ENCODE measurements around the gene E2F3. TPM values are rescaled to one million over a fixed set of nuclear protein-coding genes. Genes with fewer than 3 reads are reported as not detected.

The E2F3 gene
- total RNA-seq (2013) = 5.6 TPM
- polyA plus RNA-seq (10 to 100 TPM in 1 of 3 donors, 1 to 10 TPM in 2; 7.5 to 14.6 (median 8.9) TPM), polyA minus RNA-seq (2.9 and 4.2 TPM in 2 replicates), total RNA-seq (34.8 to 116 (median 60.6) reads per million in 11 experiments)

DNA sequence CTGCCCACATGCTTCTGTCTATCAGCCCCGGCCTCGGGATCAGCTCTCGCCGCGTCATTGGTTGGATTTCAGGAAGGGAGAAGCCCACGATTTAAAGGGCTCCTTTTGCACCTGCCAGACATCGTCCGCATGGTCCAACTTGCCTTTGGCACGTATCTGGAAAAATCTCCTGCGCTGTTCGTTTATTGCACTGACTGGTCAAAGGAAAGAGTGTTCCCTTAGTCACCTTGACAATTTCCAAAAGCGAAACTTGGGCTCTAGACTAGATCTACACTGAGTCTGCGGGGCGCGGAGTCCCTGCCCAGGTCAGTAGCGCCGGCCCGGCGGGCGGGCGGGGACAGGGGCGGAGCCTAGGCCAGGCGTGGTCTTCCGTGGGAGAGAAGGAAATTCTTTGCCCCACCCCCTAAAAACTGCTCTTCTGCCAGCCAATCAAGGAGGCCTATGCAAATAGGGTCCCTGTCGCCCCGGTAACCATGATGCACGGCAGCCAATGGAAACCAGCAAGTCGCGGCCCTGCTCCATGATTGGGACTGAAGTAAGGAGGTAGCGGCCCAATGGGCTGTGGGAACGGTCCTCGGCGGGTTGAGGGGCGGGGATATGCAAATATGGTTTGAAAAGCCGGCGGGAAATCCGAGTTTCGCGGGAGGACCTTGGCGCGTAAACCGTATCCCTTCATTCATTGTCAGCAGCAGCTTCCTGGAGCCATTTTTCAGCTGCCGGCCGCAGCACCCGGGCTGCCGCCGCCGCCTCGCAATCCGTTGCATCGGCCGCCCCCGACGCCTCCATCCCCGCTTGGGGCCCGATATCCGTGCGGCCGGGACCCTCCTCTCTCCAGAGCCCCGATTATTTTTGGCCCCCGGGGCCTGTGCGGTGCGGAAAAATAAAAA, at the start of gene E2F3:
E2F3 (plus strand) TSS at position 675 of the 887 bp plus-strand sequence. CDS start 354 bp downstream, outside the sequence.
- Histone ChIP-seq H3K4me2 (replicated peaks; ENCODE audit: extremely low read depth, low read length, poor library complexity, severe bottlenecking) (peak within 1 kb of the TSS; percentile 100), H2AFZ (ENCODE audit: insufficient read depth, low read depth, low read length, poor library complexity, severe bottlenecking) (peak within 1 kb of the TSS; percentile 81), H3K9me3 (replicated peaks in 1 of 2; ENCODE audit: control insufficient read depth in 1 of 2, insufficient read depth in 1 of 2, low read length in 2 of 2) (no peaks in the 10 kb centered on the region), H3K27me3 (ENCODE audit: control insufficient read depth in 2 of 2, insufficient read depth in 2 of 2, low read length in 2 of 2) (no peaks in the 10 kb centered on the region), H4K20me1 (ENCODE audit: insufficient read depth, low read length) (peaks cover 15% of the 10 kb centered on the region), H3K4me1 (ENCODE audit: control insufficient read depth in 1 of 2, insufficient read depth in 2 of 2, low read length in 2 of 2) (peaks cover 14 to 37% of the 10 kb centered on the region in 2 donors), H3K27ac (ENCODE audit: low read depth in 1 of 2, low read length in 2 of 2) (peak within 1 kb of the TSS; percentile 92), H3K4me3 (replicated peaks in 1 of 3; ENCODE audit: low read depth in 2 of 3, low read length in 3 of 3) (peak within 1 kb of the TSS; percentile 75 to 94 (median 94)), H3K36me3 (replicated peaks in 1 of 2; ENCODE audit: control insufficient read depth in 1 of 2, insufficient read depth in 2 of 2, low read length in 2 of 2) (peaks cover under 1 to 9% of the 10 kb centered on the region in 2 donors), H3K79me2 (ENCODE audit: insufficient read depth, low read length) (peaks cover 44% of the 10 kb centered on the region), H3K9ac (ENCODE audit: insufficient read depth, low read length, poor library complexity, severe bottlenecking) (peak within 1 kb of the TSS; percentile 98)
- no peak for TF ChIP-seq CTCF (IDR thresholded peaks at IDR 0.05)
- peaks cover 1 to 5% (median 4%) of the 10 kb centered on the region in 3 donors for H3K27me3 Mint-ChIP-seq (ENCODE audit: low read depth in 3 of 3)
- H3K36me3 Mint-ChIP-seq = peaks cover 0 to 9% of the 10 kb centered on the region in 2 donors
- peak within 1 kb of the TSS; percentile 94 to 99 (median 98) for H3K27ac Mint-ChIP-seq
- peak within 1 kb of the TSS; percentile 95 to 97 for H3K4me3 Mint-ChIP-seq
- H3K9me3 Mint-ChIP-seq = no peaks in the 10 kb centered on the region
- peak; percentile 99 to 100 (median 100) for DNase-seq
- peaks cover 20% of the 10 kb centered on the region for H3K4me1 Mint-ChIP-seq
- intact Hi-C loops (cut with micrococcal nuclease) = loop anchor here (2.0 to 10.0 kb wide), 7 partner anchors 41 to 133 kb away; partner anchors contain the start of gene CDKAL1 (in 2 of the 2)
- WGBS (ENCODE audit: insufficient coverage) = 0% methylated on average over 45 of the region's 63 CpGs

DNA sequence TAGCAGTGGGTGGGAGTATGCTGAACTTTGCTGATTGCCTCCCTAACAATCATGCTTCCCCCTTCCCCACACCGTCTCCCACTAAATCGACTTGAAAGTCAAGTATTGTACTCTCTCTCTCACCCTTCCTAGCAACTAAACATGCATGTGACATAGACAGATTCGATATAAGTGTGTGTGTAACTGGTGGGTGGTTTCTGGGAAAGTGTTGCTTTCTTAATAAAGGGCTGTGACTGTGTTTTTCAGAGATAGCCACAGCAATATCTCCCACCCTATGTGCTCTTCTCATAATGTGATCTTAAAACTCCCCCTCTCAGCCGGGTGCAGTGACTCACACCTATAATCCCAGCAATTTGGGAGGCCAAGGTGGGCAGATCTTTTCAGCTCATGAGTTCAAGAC, 49.3 kb upstream of the E2F3 start:
- H3K9me3 ChIP-seq (replicated peaks in 1 of 2; ENCODE audit: control insufficient read depth in 1 of 2, insufficient read depth in 1 of 2, low read length in 2 of 2) = peaks cover 17 to 22% of the 10 kb centered on the region in 2 donors
- peaks cover 0 to 4% of the 10 kb centered on the region in 2 donors for H3K36me3 Mint-ChIP-seq
- H4K20me1 ChIP-seq (ENCODE audit: insufficient read depth, low read length) = no peaks in the 10 kb centered on the region
- no peak overlapping the region for H3K27ac ChIP-seq (ENCODE audit: low read depth in 1 of 2, low read length in 2 of 2)
- no peak overlapping the region for H3K4me3 Mint-ChIP-seq
- H2AFZ ChIP-seq (ENCODE audit: insufficient read depth, low read depth, low read length, poor library complexity, severe bottlenecking) = no peak overlapping the region
- no peaks in the 10 kb centered on the region for H3K79me2 ChIP-seq (ENCODE audit: insufficient read depth, low read length)
- no peak for DNase-seq
- H3K4me3 ChIP-seq (replicated peaks in 1 of 3; ENCODE audit: low read depth in 2 of 3, low read length in 3 of 3) = no peak overlapping the region
- H3K4me1 ChIP-seq (ENCODE audit: control insufficient read depth in 1 of 2, insufficient read depth in 2 of 2, low read length in 2 of 2) = no peaks in the 10 kb centered on the region
- intact Hi-C loops (cut with micrococcal nuclease) = no loop called here
- TF ChIP-seq CTCF (IDR thresholded peaks at IDR 0.05) = no peak
- H3K4me2 ChIP-seq (replicated peaks; ENCODE audit: extremely low read depth, low read length, poor library complexity, severe bottlenecking) = no peak overlapping the region
- H3K27me3 Mint-ChIP-seq (ENCODE audit: low read depth in 3 of 3) = peaks cover 0 to 5% (median under 1%) of the 10 kb centered on the region in 3 donors
- no peak overlapping the region for H3K9ac ChIP-seq (ENCODE audit: insufficient read depth, low read length, poor library complexity, severe bottlenecking)
- H3K36me3 ChIP-seq (replicated peaks in 1 of 2; ENCODE audit: control insufficient read depth in 1 of 2, insufficient read depth in 2 of 2, low read length in 2 of 2) = no peaks in the 10 kb centered on the region
- H3K27ac Mint-ChIP-seq = no peak overlapping the region
- H3K4me1 Mint-ChIP-seq = no peaks in the 10 kb centered on the region
- WGBS (ENCODE audit: insufficient coverage) = 83% methylated on average over 1 of the region's 4 CpGs
- H3K9me3 Mint-ChIP-seq = peaks cover 16 to 46% (median 28%) of the 10 kb centered on the region in 7 donors
- H3K27me3 ChIP-seq (ENCODE audit: control insufficient read depth in 2 of 2, insufficient read depth in 2 of 2, low read length in 2 of 2) = no peaks in the 10 kb centered on the region

Measured in CD14-positive monocyte (primary cell).